ENCODE data around the gene PLD3.

Gene PLD3

DNA sequence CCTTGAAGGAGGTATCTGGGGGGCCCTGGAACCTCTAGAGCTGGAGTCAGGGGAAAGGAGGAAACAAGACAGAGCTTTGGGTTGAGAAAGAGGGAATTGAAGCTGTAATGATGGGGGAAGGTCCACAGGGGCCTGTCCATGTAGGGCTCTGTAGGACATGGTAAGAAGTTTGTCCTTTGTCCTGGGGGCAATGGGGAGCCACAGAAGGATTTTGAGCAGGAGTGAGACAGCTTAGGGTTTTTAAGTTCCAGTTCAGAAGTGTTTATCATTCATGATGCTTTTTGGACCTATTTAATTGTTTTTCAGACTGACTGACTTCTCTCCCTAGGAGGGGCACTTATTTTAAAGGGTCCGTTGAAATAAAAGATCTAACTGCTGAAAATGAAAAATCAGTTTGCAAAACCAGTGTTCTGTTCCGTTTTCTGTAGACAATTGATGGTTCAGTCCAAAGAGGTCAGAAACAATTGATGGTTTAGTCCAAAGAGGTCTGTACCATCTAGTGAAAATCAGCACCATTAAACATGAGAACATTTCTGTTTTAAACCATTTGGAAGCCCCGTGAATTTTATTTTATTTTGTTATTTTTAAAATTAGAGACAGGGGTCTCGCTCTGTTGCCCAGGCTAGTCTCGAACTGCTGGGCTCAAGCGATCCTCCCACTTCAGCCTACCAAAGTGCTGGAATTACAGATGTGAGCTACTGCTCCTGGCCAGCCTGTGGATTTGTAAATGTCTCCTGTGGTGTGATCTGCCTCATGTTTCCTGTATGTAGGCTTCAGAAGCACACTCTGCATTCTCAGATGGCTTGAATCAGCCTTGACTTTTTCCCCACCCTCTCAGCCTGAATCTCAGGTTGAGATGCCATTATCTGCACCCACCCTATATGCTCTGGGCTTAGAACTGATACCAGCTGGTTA is 8.4 kb downstream of the PLD3 start:
- peak overlapping the region; percentile 17; the same call in 1 of the 2 replicates for H3K4me3 ChIP-seq (ENCODE audit: low read depth, low read length)
- TF ChIP-seq, protein P1, sequence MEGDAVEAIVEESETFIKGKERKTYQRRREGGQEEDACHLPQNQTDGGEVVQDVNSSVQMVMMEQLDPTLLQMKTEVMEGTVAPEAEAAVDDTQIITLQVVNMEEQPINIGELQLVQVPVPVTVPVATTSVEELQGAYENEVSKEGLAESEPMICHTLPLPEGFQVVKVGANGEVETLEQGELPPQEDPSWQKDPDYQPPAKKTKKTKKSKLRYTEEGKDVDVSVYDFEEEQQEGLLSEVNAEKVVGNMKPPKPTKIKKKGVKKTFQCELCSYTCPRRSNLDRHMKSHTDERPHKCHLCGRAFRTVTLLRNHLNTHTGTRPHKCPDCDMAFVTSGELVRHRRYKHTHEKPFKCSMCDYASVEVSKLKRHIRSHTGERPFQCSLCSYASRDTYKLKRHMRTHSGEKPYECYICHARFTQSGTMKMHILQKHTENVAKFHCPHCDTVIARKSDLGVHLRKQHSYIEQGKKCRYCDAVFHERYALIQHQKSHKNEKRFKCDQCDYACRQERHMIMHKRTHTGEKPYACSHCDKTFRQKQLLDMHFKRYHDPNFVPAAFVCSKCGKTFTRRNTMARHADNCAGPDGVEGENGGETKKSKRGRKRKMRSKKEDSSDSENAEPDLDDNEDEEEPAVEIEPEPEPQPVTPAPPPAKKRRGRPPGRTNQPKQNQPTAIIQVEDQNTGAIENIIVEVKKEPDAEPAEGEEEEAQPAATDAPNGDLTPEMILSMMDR (IDR thresholded peaks at IDR 0.05; ENCODE audit: low read depth, low read length, missing control alignments): no peak
- DNase-seq (ENCODE audit: low read depth): no peak

DNA sequence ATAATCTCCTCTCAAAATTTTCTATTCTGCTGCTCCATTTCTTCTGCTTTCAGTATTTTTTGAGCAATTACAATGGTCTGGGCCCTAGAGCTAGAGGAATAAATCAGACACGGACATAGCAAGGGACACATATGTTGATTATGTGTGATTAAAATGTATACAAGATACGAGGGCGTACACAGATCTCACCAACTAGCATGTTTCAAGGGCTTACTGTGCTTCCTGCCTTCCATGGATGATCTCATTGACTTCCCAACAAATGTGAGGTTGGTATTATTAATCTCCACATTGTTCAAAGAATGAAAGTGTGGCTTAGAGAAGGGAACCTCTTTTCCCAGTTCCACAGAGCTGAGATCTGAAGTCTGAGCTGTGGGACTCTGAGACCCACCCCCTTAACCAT is 9.1 kb downstream of the PLD3 start:
- no peak overlapping the region for H3K4me3 ChIP-seq (ENCODE audit: low read depth, low read length)
- no peak for DNase-seq (ENCODE audit: low read depth)
- TF ChIP-seq, protein P1 (IDR thresholded peaks at IDR 0.05; ENCODE audit: low read depth, low read length, missing control alignments): no peak

DNA sequence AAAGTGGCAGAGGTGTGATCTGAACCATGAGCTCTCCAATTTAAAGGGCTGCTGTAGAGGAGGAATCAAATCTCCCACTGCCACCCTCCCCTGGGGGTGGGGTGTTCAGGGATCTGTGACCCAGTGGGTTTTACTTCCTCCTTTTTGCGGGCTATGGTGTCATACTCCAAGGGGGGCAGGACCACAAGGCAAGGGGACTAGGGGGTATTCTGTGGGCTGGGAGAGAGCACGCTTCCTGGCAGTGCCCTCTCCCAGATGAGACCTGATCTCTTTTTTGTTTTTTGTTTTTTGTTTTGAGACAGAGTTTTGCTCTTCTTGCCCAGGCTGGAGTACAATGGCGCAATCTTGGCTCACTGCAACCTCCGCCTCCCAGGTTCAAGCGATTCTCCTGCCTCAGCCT is 10.3 kb downstream of the PLD3 start:
- TF ChIP-seq, protein P1 (IDR thresholded peaks at IDR 0.05; ENCODE audit: low read depth, low read length, missing control alignments): no peak
- DNase-seq (ENCODE audit: low read depth): peak; percentile 42
- no peak overlapping the region for H3K4me3 ChIP-seq (ENCODE audit: low read depth, low read length)

DNA sequence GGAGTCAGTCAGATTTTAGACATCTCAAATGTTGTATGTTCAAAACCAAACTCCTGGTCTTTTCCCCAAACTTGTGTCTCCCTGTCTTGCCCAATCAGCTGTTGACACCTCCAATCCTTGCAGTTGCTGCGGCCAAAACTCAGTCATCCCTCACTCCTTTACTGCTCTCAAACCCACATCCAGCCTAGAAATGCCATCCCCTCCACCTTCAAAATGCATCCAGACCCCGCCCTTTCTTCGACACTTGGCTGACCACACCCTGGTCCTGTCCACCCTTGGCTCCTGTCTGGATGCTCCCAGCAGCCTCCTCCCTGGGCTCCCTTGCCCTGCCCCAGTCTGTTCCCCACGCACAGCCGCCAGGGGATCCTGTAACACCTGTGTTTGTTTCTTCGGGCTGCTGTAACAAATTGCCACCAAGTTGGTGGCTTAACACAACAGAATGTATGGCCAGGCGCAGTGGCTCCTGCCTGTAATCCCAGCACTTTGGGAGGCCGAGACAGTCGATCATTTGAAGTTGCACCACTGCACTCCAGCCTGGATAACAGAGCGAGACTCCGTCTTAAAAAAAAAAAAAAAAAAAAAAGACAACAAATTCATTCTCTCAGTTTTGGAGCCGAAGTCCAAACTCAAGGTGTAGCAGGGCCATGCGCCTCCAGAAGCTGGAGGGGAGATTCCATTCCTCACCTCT is 11.7 kb downstream of the PLD3 start:
- TF ChIP-seq, protein P1 (IDR thresholded peaks at IDR 0.05; ENCODE audit: low read depth, low read length, missing control alignments): no peak
- H3K4me3 ChIP-seq (ENCODE audit: low read depth, low read length): no peak overlapping the region
- no peak for DNase-seq (ENCODE audit: low read depth)

DNA sequence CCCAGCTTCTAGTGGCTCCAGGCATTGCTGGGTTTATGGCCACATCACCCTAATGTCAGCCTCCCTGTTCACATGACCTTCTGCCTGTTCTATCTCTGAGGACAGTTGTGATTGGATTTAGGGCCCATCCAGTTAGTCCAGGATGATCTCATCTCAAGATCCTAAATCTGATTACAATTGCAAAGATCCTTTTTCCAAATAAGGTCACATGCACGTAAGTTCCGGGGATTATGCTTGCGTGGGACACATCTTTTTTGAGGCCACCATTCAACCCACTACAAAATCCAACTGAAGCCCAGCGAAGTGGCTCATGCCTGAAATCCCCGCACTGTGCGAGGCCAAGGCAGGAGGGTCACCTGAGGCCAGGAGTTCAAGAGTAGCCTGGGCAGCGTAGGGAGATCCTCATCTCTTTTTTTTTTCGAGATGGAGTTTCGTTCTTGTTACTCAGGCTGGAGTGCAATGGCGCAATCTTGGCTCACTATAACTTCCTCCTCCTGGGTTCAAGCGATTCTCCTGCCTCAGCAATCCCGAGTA is 12.3 kb downstream of the PLD3 start:
- H3K4me3 ChIP-seq (ENCODE audit: low read depth, low read length): no peak overlapping the region
- no peak for DNase-seq (ENCODE audit: low read depth)

DNA sequence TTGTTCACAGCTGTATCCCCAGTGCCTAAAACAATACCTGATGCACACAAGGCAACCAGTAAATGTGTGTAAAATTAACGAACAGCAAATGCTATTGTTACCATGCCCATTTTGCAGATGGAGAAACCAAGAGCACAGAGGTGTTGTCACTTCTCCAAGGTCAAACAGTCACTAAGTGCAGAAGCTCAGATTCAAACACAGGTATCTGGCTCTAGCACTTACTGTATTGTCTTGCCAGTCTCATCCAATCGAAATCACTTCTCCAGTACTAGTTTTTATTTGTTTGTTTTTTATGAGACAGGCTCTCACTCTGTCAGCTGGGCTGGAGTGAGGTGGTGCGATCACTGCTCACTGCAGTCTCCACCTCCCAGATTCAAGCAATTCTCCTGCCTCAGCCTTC is 13.7 kb downstream of the PLD3 start:
- TF ChIP-seq, protein P1 (IDR thresholded peaks at IDR 0.05; ENCODE audit: low read depth, low read length, missing control alignments): no peak
- DNase-seq (ENCODE audit: low read depth): no peak
- H3K4me3 ChIP-seq (ENCODE audit: low read depth, low read length): no peak overlapping the region

More for the DNA sequence above, 12.3 kb downstream of the PLD3 start:
- TF ChIP-seq, protein P1 (IDR thresholded peaks at IDR 0.05; ENCODE audit: low read depth, low read length, missing control alignments): no peak

All from GM12864 (cell line).